ENCODE measurements around the gene CNDP2.
"Not testable (repeated sequence)": the region's sequence is repeated elsewhere in the genome, so short reads cannot be mapped to it uniquely, and the experiment has no call there.

The CNDP2 gene

GRCh38 chr18:74534981-74535649 lies 39.0 kb downstream of the CNDP2 start:
- no peak for DNase-seq (ENCODE audit: low read depth in 2 of 2)

- no peak for DNase-seq (ENCODE audit: low read depth in 2 of 2)
Observed at GRCh38 chr18:74539289-74539688, 43.1 kb downstream of the CNDP2 start.

GRCh38 chr18:74540652-74541421 lies 44.7 kb downstream of the CNDP2 start:
- no peak for DNase-seq (ENCODE audit: low read depth in 2 of 2)

- DNase-seq (ENCODE audit: low read depth in 2 of 2), result no peak
Observed at GRCh38 chr18:74541703-74542555, 45.8 kb downstream of the CNDP2 start.

GRCh38 chr18:74544898-74545297 lies 48.7 kb downstream of the CNDP2 start:
- DNase-seq (ENCODE audit: low read depth in 2 of 2), result no peak

- DNase-seq (ENCODE audit: low read depth in 2 of 2), result no peak
Observed at GRCh38 chr18:74546007-74546406, 49.8 kb downstream of the CNDP2 start.

- no peak for DNase-seq (ENCODE audit: low read depth in 2 of 2)
Observed at GRCh38 chr18:74546751-74547530, 50.8 kb downstream of the CNDP2 start.

GRCh38 chr18:74547860-74548259 lies 51.7 kb downstream of the CNDP2 start:
- no peak for DNase-seq (ENCODE audit: low read depth in 2 of 2)

GRCh38 chr18:74549591-74550104 lies 53.5 kb downstream of the CNDP2 start:
- DNase-seq (ENCODE audit: low read depth in 2 of 2), result no peak

GRCh38 chr18:74550886-74551285 lies 54.7 kb downstream of the CNDP2 start:
- no peak for DNase-seq (ENCODE audit: low read depth in 2 of 2)

GRCh38 chr18:74551452-74551851 lies 55.3 kb downstream of the CNDP2 start:
- no peak for DNase-seq (ENCODE audit: low read depth in 2 of 2)

- DNase-seq (ENCODE audit: low read depth in 2 of 2), result peak; percentile 67 to 73
Observed at GRCh38 chr18:74551936-74552555, 55.9 kb downstream of the CNDP2 start.

GRCh38 chr18:74556126-74556525 lies 60.0 kb downstream of the CNDP2 start:
- DNase-seq (ENCODE audit: low read depth in 2 of 2), result no peak

GRCh38 chr18:74558096-74558495 lies 61.9 kb downstream of the CNDP2 start:
- no peak for DNase-seq (ENCODE audit: low read depth in 2 of 2)

- no peak for DNase-seq (ENCODE audit: low read depth in 2 of 2)
Observed at GRCh38 chr18:74562131-74562730, 66.1 kb downstream of the CNDP2 start.

GRCh38 chr18:74562775-74563174 lies 66.6 kb downstream of the CNDP2 start:
- no peak for DNase-seq (ENCODE audit: low read depth in 2 of 2)

GRCh38 chr18:74563999-74564398 lies 67.8 kb downstream of the CNDP2 start:
- no peak for DNase-seq (ENCODE audit: low read depth in 2 of 2)

GRCh38 chr18:74565164-74565563 lies 69.0 kb downstream of the CNDP2 start:
- not testable (repeated sequence) for DNase-seq (ENCODE audit: low read depth in 2 of 2)

- not testable (repeated sequence) for DNase-seq (ENCODE audit: low read depth in 2 of 2)
Observed at GRCh38 chr18:74565993-74566392, 69.8 kb downstream of the CNDP2 start.

- DNase-seq (ENCODE audit: low read depth in 2 of 2), result no peak
Observed at GRCh38 chr18:74567822-74568221, 71.7 kb downstream of the CNDP2 start.
